Measurements from ENCODE around the gene ZC3H4. TPM values are rescaled to one million over a fixed set of nuclear protein-coding genes. Genes with fewer than 3 reads are reported as not detected.
"Not testable (repeated sequence)": the region's sequence is repeated elsewhere in the genome, so short reads cannot be mapped to it uniquely, and the experiment has no call there.

Gene ZC3H4
- total RNA-seq, 1 experiment from 2014 or later: 73.0 TPM

DNA sequence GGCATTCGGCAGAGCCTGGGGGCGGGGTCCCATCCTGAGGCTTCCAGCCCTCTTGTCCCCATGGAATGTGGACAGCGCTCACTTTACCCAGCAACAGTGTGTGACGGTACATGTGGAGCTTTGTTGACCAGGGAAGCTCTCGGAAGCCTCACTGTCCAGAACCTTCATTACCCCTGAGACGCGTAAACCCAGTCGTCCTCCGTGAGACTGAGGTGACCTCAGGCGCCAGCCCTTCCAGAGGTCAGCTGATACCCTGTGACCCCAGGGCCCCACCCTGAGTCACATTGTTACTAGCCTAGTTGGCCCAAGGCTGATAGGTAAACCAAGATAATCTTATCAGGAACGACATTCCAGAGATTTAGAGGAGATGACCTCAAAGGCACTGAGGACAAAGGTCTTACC is 55.0 kb downstream of the ZC3H4 start:
- DNase-seq: no peak
- intact Hi-C loops (cut with micrococcal nuclease; ENCODE audit: unreplicated experiment): no loop called here
- TF ChIP-seq, protein P1, sequence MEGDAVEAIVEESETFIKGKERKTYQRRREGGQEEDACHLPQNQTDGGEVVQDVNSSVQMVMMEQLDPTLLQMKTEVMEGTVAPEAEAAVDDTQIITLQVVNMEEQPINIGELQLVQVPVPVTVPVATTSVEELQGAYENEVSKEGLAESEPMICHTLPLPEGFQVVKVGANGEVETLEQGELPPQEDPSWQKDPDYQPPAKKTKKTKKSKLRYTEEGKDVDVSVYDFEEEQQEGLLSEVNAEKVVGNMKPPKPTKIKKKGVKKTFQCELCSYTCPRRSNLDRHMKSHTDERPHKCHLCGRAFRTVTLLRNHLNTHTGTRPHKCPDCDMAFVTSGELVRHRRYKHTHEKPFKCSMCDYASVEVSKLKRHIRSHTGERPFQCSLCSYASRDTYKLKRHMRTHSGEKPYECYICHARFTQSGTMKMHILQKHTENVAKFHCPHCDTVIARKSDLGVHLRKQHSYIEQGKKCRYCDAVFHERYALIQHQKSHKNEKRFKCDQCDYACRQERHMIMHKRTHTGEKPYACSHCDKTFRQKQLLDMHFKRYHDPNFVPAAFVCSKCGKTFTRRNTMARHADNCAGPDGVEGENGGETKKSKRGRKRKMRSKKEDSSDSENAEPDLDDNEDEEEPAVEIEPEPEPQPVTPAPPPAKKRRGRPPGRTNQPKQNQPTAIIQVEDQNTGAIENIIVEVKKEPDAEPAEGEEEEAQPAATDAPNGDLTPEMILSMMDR (IDR thresholded peaks at IDR 0.05; ENCODE audit: unreplicated experiment): no peak

DNA sequence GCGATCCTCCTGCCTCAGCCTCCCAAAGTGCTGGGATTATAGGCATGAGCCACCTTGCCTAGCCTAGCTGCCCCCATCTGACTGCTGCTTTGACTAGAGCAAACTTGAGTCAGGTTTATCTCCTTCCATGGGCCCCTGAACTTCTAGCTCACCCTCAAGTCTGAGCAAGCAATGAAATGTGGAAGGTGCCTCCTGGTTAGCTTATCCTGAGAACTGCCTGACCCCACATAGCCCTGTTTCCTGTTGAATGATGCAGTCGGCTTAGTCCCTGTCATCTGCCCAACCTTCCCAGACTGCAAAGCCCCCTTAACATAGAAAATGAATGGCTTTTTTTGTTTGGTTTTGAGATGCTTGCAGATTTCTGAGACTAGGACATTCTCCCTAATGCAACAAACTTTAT is 56.2 kb downstream of the ZC3H4 start:
- H3K36me3 Mint-ChIP-seq (ENCODE audit: insufficient read depth, unreplicated experiment): peaks cover 5% of the 10 kb centered on the region
- DNase-seq: no peak
- peaks cover 26% of the 10 kb centered on the region for H3K27me3 Mint-ChIP-seq (ENCODE audit: unreplicated experiment)

More for the DNA sequence above, 55.0 kb downstream of the ZC3H4 start:
- Mint-ChIP-seq H3K4me3 (ENCODE audit: low read depth, unreplicated experiment) (no peak overlapping the region), H3K9me3 (ENCODE audit: low read depth, unreplicated experiment) (no peaks in the 10 kb centered on the region), H3K4me1 (ENCODE audit: low read depth, unreplicated experiment) (no peaks in the 10 kb centered on the region), H3K27ac (ENCODE audit: unreplicated experiment) (no peak overlapping the region), H3K36me3 (ENCODE audit: insufficient read depth, unreplicated experiment) (peaks cover 5% of the 10 kb centered on the region), H3K27me3 (ENCODE audit: unreplicated experiment) (peaks cover 16% of the 10 kb centered on the region)
- CTCF ChIA-PET: interaction anchor here (0.6 to 0.9 kb wide), 5 partner anchors 9 to 648 kb away, joined by 3 read pairs; partner anchors contain the start of gene TMEM160
- BruUV-seq (replicated peaks): no TSS peak

DNA sequence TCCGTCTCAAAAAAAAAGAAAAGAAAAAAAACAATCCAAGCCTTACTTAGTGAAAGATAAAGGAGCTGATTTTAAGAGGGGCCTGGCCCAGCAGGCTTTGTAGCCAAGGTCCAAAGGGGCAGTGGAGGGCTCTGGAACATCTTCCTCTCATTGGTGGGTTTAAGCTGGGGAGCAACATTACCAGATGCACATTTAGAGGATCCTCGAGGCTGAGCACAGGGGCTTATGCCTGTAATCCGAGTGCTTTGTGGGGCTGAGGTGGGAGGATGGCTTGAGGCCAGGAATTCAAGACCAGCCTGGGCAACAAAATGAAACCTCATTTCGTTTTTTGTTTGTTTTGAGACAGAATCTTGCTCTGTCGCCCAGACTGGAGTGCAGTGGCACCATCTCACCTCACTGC is 57.2 kb downstream of the ZC3H4 start:
- Mint-ChIP-seq H3K9me3 (ENCODE audit: low read depth, unreplicated experiment) (no peaks in the 10 kb centered on the region), H3K36me3 (ENCODE audit: insufficient read depth, unreplicated experiment) (no peaks in the 10 kb centered on the region), H3K27me3 (ENCODE audit: unreplicated experiment) (peaks cover 35% of the 10 kb centered on the region), H3K27ac (ENCODE audit: unreplicated experiment) (no peak overlapping the region), H3K4me3 (ENCODE audit: low read depth, unreplicated experiment) (no peak overlapping the region), H3K4me1 (ENCODE audit: low read depth, unreplicated experiment) (no peaks in the 10 kb centered on the region)
- no TSS peak for BruUV-seq (replicated peaks)
- TF ChIP-seq, protein P1 (IDR thresholded peaks at IDR 0.05; ENCODE audit: unreplicated experiment): no peak
- CTCF ChIA-PET: no interaction called here
- DNase-seq: no peak
- intact Hi-C loops (cut with micrococcal nuclease; ENCODE audit: unreplicated experiment): no loop called here

More for the DNA sequence above, 56.2 kb downstream of the ZC3H4 start:
- Mint-ChIP-seq H3K27ac (ENCODE audit: unreplicated experiment) (no peak overlapping the region), H3K4me3 (ENCODE audit: low read depth, unreplicated experiment) (no peak overlapping the region), H3K4me1 (ENCODE audit: low read depth, unreplicated experiment) (no peaks in the 10 kb centered on the region), H3K9me3 (ENCODE audit: low read depth, unreplicated experiment) (no peaks in the 10 kb centered on the region)
- BruUV-seq (replicated peaks): no TSS peak
- intact Hi-C loops (cut with micrococcal nuclease; ENCODE audit: unreplicated experiment): no loop called here
- TF ChIP-seq, protein P1 (IDR thresholded peaks at IDR 0.05; ENCODE audit: unreplicated experiment): no peak
- CTCF ChIA-PET: interaction anchor here (0.7 to 1.4 kb wide), 2 partner anchors 10 to 21 kb away, joined by 3 read pairs; no protein-coding TSS in a partner anchor

DNA sequence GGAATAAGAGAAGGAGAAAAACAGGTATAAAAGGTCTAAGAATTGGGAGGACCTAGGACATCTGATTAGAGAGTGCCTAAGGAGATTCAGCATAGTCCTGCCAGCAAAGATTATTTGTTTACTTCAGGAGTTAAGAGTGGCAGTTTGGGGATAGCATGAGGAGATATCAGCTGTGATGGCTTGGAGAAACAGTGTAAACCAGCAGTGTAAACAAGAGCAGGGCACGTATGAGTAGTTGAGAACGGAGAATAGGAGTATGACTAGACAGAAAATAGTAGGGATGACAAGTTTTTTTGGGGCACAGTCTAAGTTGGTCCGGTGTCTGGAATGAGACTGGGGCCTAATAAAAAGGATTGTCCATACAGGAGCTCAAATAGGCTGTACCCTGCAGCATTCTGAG is 63.0 kb downstream of the ZC3H4 start:
- not testable (repeated sequence) for H3K4me1 Mint-ChIP-seq (ENCODE audit: low read depth, unreplicated experiment)

DNA sequence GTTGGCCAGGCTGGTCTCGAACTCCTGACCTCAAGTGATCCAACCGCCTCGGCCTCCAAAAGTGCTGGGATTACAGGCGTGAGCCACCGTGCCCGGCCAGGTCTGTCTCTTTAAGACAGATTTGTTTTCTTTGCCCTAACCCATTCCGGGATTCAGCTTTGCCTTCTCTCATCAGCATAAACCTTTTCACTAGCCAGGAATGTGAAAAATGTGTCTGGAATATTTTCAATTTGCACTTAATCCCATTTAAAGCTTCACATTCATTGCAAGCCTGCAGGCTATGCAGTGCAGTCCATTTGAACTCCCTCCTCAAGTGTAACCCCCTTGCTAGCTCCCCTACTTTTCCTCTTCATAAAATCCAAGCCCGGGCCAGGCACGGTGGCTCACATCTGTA is 64.3 kb downstream of the ZC3H4 start:
- H3K9me3 Mint-ChIP-seq (ENCODE audit: low read depth, unreplicated experiment): no peaks in the 10 kb centered on the region
- H3K27ac Mint-ChIP-seq (ENCODE audit: unreplicated experiment): no peak overlapping the region
- TF ChIP-seq, protein P1 (IDR thresholded peaks at IDR 0.05; ENCODE audit: unreplicated experiment): no peak
- CTCF ChIA-PET: interaction anchor here (0.9 to 1.0 kb wide), 2 partner anchors 10 to 421 kb away, joined by 3 read pairs; no protein-coding TSS in a partner anchor
- BruUV-seq (replicated peaks): no TSS peak
- intact Hi-C loops (cut with micrococcal nuclease; ENCODE audit: unreplicated experiment): no loop called here
- peaks cover 28% of the 10 kb centered on the region for H3K27me3 Mint-ChIP-seq (ENCODE audit: unreplicated experiment)
- no peaks in the 10 kb centered on the region for H3K4me1 Mint-ChIP-seq (ENCODE audit: low read depth, unreplicated experiment)
- H3K4me3 Mint-ChIP-seq (ENCODE audit: low read depth, unreplicated experiment): peak overlapping the region; percentile 93
- no peak for DNase-seq
- H3K36me3 Mint-ChIP-seq (ENCODE audit: insufficient read depth, unreplicated experiment): peaks cover 25% of the 10 kb centered on the region

More for the DNA sequence above, 63.0 kb downstream of the ZC3H4 start:
- CTCF ChIA-PET; H3K4me3 Mint-ChIP-seq (ENCODE audit: low read depth, unreplicated experiment); BruUV-seq (replicated peaks); H3K27ac Mint-ChIP-seq (ENCODE audit: unreplicated experiment); H3K9me3 Mint-ChIP-seq (ENCODE audit: low read depth, unreplicated experiment); DNase-seq; intact Hi-C loops (cut with micrococcal nuclease; ENCODE audit: unreplicated experiment): not testable (repeated sequence)
- Mint-ChIP-seq H3K27me3 (ENCODE audit: unreplicated experiment) (peaks cover 37% of the 10 kb centered on the region), H3K36me3 (ENCODE audit: insufficient read depth, unreplicated experiment) (peaks cover 25% of the 10 kb centered on the region)
